HepG2 (cell line): Measurements from ENCODE around the gene TBC1D4. TPM values are rescaled to one million over a fixed set of nuclear protein-coding genes. Genes with fewer than 3 reads are reported as not detected.

Experiments
- BCL6 ChIP-seq: IDR thresholded peaks from 2 replicates; pipeline ENCODE4 v1.6.1; 2016; ENCODE audit warnings: missing genetic modification reagents, missing compliant biosample characterization
- ETV5 ChIP-seq: IDR thresholded peaks from 2 replicates; pipeline ENCODE4 v1.6.1; 2018; ENCODE audit warnings: missing biosample characterization, missing genetic modification reagents, inconsistent platforms, borderline replicate concordance
- FOXO1 ChIP-seq: sonication (generic); formaldehyde crosslinking; IDR thresholded peaks from 2 replicates; pipeline ENCODE4 v1.4.0; 2020; ENCODE audit warnings: missing genetic modification reagents
- FOXP1 ChIP-seq, 2 experiments: fragments of 450-650 bp in 1 of 2; IDR thresholded peaks; 2 replicates each; pipeline ENCODE4 v1.6.1; 2017 to 2018; ENCODE audit warnings: antibody characterized with exemption in 1 of 2
- IRF2 ChIP-seq: IDR thresholded peaks from 2 replicates; pipeline ENCODE4 v1.6.1; 2018; ENCODE audit warnings: missing genetic modification reagents, missing compliant biosample characterization
- IRX3 ChIP-seq: sonication (generic); formaldehyde crosslinking; IDR thresholded peaks from 2 replicates; pipeline ENCODE4 v1.8.1; 2023; ENCODE audit warnings: mild to moderate bottlenecking, low read depth, missing genetic modification reagents, borderline replicate concordance
- KAT8 ChIP-seq: IDR thresholded peaks from 2 replicates; pipeline ENCODE4 v1.6.1; 2016; ENCODE audit warnings: missing genetic modification reagents, missing compliant biosample characterization
- RCOR2 ChIP-seq: IDR thresholded peaks from 2 replicates; pipeline ENCODE4 v1.6.1; 2016; ENCODE audit warnings: missing biosample characterization, missing genetic modification reagents
- SALL2 ChIP-seq: sonication (generic); formaldehyde crosslinking; IDR thresholded peaks from 2 replicates; pipeline ENCODE4 v1.8.1; 2023; ENCODE audit warnings: mild to moderate bottlenecking, missing genetic modification reagents, inconsistent platforms
- SIN3A ChIP-seq: IDR thresholded peaks from 2 replicates; pipeline ENCODE4 v1.6.1; 2011; ENCODE audit warnings: low read depth, mild to moderate bottlenecking, control low read depth, low read length, borderline replicate concordance
- SNAI1 ChIP-seq: sonication (generic); formaldehyde crosslinking; IDR thresholded peaks from 2 replicates; pipeline ENCODE4 v1.5.0; 2020; ENCODE audit warnings: mild to moderate bottlenecking, missing genetic modification reagents, borderline replicate concordance
- SP5 ChIP-seq: IDR thresholded peaks from 2 replicates; pipeline ENCODE4 v1.6.1; 2016; ENCODE audit warnings: low read depth, borderline replicate concordance
- TARDBP ChIP-seq: sonication (generic); formaldehyde crosslinking; IDR thresholded peaks from 2 replicates; pipeline ENCODE4 v1.8.0; 2022; ENCODE audit warnings: mild to moderate bottlenecking, missing genetic modification reagents
- ZNF432 ChIP-seq: sonication (generic); formaldehyde crosslinking; IDR thresholded peaks from 2 replicates; pipeline ENCODE4 v1.5.0; 2020; ENCODE audit warnings: missing genetic modification reagents, mild to moderate bottlenecking, borderline replicate concordance
- ZNF768 ChIP-seq: sonication (generic); formaldehyde crosslinking; IDR thresholded peaks from 2 replicates; pipeline ENCODE4 v1.4.0; 2020; ENCODE audit warnings: missing genetic modification reagents
- polyA plus RNA-seq, 8 experiments: library from polyadenylated mRNA; depleted of rRNA in 3 of 8; stranded (reverse) in 7 of 8; unstranded in 1 of 8; fragments of >200 nt; fragmentation: Illumina TruSeq in 4 of 8; extraction: Trizol in 4 of 8; gene quantifications; 2 replicates each; pipeline versions ENCODE4 v1.2.1 to v1.2.3, GENCODE V29; 2011 to 2016; ENCODE audit warnings: low read depth in 4 of 8, missing spikeins in 1 of 8, mixed read lengths in 1 of 8; ENCODE audit not compliant: insufficient read depth in 1 of 8
- total RNA-seq, 5 experiments: library from RNA; depleted of rRNA; stranded (reverse); fragments of >200 nt; fragmentation: Illumina TruSeq; extraction: Trizol; gene quantifications; 2 replicates each; pipeline ENCODE4 v1.2.3, GENCODE V29; 2016; ENCODE audit warnings: low read depth in 1 of 5
- TF ChIP-seq, protein P1 (sequence below): sonication (generic); formaldehyde crosslinking; IDR thresholded peaks from 2 replicates; pipeline ENCODE4 v1.4.0; 2020; ENCODE audit warnings: mild to moderate bottlenecking, low read depth, missing genetic modification reagents
- TF ChIP-seq, protein P2 (sequence below): IDR thresholded peaks from 2 replicates; pipeline ENCODE4 v1.6.1; 2012; ENCODE audit warnings: inconsistent platforms
- TF ChIP-seq, protein P3 (sequence below): sonication (generic); formaldehyde crosslinking; IDR thresholded peaks from 2 replicates; pipeline ENCODE4 v1.4.0; 2020; ENCODE audit warnings: missing genetic modification reagents
- TF ChIP-seq, protein P4 (sequence below): IDR thresholded peaks from 2 replicates; pipeline ENCODE4 v1.4.0; 2020; ENCODE audit warnings: mild to moderate bottlenecking, missing genetic modification reagents

TBC1D4 gene
- total and polyA plus RNA-seq, 2 of the 13 experiments (the other 11 are each of a cell fraction or from before 2014, with no cell fraction given): 35.9 to 64.4 TPM

DNA sequence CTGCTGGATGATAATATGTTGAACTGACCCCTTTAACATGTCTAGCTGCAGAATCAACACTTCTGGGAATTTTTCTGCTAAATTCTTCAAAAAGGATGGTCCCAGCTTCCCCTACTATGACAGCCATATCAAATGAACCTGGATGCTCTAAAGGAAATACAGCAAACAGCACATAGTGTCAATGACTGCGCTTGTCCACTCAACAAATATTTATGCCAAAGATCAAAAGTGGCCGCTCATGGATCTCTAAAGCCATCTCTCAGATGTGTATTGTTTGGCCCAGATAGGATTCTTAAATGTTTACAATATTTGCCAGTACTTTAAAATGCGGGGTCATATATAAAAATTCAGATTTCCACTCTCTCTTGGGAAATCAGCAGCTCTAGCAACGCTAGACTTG, 3.3 kb downstream of the TBC1D4 start (continued):
- TF ChIP-seq SALL2 (no peak), IRX3 (no peak), ZNF768 (CRISPR knock-in tag) (no peak), BCL6 (CRISPR knock-in tag) (peak; percentile 80), ZNF432 (no peak), FOXP1 (IDR thresholded peaks at IDR 0.05) (peak; percentile 36; the same call in 1 of the 2 replicates), FOXP1 (CRISPR knock-in tag; IDR thresholded peaks at IDR 0.05) (peak; percentile 89), IRF2 (CRISPR knock-in tag) (peak; percentile 36; the same call in 1 of the 2 replicates), FOXO1 (CRISPR knock-in tag) (peak; percentile 85), SIN3A (0 out of 2 replicates have a peak, but pooled peaks have one; percentile 38), RCOR2 (0 out of 2 replicates have a peak, but pooled peaks have one; percentile 54), KAT8 (CRISPR knock-in tag) (0 out of 2 replicates have a peak, but pooled peaks have one; percentile 28), TARDBP (CRISPR knock-in tag) (no peak), ETV5 (CRISPR knock-in tag) (peak; percentile 20; the same call in 1 of the 2 replicates), SNAI1 (CRISPR knock-in tag) (no peak), SP5 (CRISPR knock-in tag) (peak; percentile 29; the same call in 1 of the 2 replicates)
- TF ChIP-seq, protein P1, sequence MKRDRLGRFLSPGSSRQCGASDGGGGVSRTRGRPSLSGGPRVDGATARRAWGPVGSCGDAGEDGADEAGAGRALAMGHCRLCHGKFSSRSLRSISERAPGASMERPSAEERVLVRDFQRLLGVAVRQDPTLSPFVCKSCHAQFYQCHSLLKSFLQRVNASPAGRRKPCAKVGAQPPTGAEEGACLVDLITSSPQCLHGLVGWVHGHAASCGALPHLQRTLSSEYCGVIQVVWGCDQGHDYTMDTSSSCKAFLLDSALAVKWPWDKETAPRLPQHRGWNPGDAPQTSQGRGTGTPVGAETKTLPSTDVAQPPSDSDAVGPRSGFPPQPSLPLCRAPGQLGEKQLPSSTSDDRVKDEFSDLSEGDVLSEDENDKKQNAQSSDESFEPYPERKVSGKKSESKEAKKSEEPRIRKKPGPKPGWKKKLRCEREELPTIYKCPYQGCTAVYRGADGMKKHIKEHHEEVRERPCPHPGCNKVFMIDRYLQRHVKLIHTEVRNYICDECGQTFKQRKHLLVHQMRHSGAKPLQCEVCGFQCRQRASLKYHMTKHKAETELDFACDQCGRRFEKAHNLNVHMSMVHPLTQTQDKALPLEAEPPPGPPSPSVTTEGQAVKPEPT (CRISPR knock-in tag): no peak
- TF ChIP-seq, protein P2, sequence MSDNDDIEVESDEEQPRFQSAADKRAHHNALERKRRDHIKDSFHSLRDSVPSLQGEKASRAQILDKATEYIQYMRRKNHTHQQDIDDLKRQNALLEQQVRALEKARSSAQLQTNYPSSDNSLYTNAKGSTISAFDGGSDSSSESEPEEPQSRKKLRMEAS: peak; percentile 23; the same call in 1 of the 2 replicates
- TF ChIP-seq, protein P3, sequence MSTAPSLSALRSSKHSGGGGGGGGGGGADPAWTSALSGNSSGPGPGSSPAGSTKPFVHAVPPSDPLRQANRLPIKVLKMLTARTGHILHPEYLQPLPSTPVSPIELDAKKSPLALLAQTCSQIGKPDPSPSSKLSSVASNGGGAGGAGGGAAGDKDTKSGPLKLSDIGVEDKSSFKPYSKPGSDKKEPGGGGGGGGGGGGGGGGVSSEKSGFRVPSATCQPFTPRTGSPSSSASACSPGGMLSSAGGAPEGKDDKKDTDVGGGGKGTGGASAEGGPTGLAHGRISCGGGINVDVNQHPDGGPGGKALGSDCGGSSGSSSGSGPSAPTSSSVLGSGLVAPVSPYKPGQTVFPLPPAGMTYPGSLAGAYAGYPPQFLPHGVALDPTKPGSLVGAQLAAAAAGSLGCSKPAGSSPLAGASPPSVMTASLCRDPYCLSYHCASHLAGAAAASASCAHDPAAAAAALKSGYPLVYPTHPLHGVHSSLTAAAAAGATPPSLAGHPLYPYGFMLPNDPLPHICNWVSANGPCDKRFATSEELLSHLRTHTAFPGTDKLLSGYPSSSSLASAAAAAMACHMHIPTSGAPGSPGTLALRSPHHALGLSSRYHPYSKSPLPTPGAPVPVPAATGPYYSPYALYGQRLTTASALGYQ: peak; percentile 36; the same call in 1 of the 2 replicates
- TF ChIP-seq, protein P4, sequence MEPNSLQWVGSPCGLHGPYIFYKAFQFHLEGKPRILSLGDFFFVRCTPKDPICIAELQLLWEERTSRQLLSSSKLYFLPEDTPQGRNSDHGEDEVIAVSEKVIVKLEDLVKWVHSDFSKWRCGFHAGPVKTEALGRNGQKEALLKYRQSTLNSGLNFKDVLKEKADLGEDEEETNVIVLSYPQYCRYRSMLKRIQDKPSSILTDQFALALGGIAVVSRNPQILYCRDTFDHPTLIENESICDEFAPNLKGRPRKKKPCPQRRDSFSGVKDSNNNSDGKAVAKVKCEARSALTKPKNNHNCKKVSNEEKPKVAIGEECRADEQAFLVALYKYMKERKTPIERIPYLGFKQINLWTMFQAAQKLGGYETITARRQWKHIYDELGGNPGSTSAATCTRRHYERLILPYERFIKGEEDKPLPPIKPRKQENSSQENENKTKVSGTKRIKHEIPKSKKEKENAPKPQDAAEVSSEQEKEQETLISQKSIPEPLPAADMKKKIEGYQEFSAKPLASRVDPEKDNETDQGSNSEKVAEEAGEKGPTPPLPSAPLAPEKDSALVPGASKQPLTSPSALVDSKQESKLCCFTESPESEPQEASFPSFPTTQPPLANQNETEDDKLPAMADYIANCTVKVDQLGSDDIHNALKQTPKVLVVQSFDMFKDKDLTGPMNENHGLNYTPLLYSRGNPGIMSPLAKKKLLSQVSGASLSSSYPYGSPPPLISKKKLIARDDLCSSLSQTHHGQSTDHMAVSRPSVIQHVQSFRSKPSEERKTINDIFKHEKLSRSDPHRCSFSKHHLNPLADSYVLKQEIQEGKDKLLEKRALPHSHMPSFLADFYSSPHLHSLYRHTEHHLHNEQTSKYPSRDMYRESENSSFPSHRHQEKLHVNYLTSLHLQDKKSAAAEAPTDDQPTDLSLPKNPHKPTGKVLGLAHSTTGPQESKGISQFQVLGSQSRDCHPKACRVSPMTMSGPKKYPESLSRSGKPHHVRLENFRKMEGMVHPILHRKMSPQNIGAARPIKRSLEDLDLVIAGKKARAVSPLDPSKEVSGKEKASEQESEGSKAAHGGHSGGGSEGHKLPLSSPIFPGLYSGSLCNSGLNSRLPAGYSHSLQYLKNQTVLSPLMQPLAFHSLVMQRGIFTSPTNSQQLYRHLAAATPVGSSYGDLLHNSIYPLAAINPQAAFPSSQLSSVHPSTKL (CRISPR knock-in tag): peak; percentile 89
